OCI-LY3 (cell line): ENCODE results near the gene CA10.

Experiments
- EZH2phosphoT487 ChIP-seq: fragments of 200-600 bp; shearing (Covaris generic); IDR thresholded peaks from 2 replicates; pipeline ENCODE4 v1.6.1; 2018; ENCODE audit warnings: antibody characterized with exemption, mixed run types, low read depth
- TF ChIP-seq, protein P1 (sequence below): fragments of 200-600, 300-600 bp; sonication (generic); IDR thresholded peaks from 2 replicates; pipeline ENCODE4 v1.5.1; 2014; ENCODE audit warnings: antibody characterized with exemption, low read length, low read depth

GRCh38 chr17:51642029-51642428 is 516.5 kb downstream of the CA10 start:
- TF ChIP-seq, protein P1, sequence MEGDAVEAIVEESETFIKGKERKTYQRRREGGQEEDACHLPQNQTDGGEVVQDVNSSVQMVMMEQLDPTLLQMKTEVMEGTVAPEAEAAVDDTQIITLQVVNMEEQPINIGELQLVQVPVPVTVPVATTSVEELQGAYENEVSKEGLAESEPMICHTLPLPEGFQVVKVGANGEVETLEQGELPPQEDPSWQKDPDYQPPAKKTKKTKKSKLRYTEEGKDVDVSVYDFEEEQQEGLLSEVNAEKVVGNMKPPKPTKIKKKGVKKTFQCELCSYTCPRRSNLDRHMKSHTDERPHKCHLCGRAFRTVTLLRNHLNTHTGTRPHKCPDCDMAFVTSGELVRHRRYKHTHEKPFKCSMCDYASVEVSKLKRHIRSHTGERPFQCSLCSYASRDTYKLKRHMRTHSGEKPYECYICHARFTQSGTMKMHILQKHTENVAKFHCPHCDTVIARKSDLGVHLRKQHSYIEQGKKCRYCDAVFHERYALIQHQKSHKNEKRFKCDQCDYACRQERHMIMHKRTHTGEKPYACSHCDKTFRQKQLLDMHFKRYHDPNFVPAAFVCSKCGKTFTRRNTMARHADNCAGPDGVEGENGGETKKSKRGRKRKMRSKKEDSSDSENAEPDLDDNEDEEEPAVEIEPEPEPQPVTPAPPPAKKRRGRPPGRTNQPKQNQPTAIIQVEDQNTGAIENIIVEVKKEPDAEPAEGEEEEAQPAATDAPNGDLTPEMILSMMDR: no peak
- TF ChIP-seq EZH2phosphoT487: no peak
